ENCODE results near the gene SLFN11.

DNA sequence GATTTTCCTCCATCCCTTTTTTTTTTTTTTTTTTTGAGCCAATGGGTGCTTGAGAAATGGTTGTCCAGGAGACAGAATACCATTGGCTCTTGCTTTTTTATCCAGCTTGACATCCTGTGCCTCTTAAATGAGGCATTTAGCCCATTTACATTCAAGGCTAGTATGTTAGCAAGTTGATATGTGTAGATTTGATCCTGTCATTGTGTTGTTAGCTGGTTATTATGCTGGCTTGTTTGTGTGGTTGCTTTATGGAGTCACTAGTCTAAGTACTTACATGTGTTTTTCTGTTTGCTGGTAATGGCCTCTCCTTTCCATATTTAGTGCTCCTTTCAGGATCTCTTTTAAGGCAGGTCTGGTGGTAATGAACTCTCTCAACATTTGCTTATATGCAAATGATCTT lies 14.1 kb upstream of the SLFN11 start:
- TF ChIP-seq, protein P1, sequence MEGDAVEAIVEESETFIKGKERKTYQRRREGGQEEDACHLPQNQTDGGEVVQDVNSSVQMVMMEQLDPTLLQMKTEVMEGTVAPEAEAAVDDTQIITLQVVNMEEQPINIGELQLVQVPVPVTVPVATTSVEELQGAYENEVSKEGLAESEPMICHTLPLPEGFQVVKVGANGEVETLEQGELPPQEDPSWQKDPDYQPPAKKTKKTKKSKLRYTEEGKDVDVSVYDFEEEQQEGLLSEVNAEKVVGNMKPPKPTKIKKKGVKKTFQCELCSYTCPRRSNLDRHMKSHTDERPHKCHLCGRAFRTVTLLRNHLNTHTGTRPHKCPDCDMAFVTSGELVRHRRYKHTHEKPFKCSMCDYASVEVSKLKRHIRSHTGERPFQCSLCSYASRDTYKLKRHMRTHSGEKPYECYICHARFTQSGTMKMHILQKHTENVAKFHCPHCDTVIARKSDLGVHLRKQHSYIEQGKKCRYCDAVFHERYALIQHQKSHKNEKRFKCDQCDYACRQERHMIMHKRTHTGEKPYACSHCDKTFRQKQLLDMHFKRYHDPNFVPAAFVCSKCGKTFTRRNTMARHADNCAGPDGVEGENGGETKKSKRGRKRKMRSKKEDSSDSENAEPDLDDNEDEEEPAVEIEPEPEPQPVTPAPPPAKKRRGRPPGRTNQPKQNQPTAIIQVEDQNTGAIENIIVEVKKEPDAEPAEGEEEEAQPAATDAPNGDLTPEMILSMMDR (IDR thresholded peaks at IDR 0.05) = no peak
- TF ChIP-seq POLR2A (IDR thresholded peaks at IDR 0.05) = no peak

All from Peyer's patch (tissue), 4 donors.